IPS DF 6.9 (cell line): Measurements from ENCODE around the gene ATAD2B.

Experiments used
- DNase-seq: peaks from one replicate; pipeline ENCODE4 v3.0.0-alpha.2; 2013; ENCODE audit warnings: low read depth, low spot score
- H3K27ac ChIP-seq: one replicate; pipeline ENCODE4 v1.5.1; 2013; ENCODE audit warnings: low read length, control low read depth
- H3K27me3 ChIP-seq: 2 replicates; pipeline ENCODE4 v1.6.1; 2013; ENCODE audit warnings: mild to moderate bottlenecking, low read length; ENCODE audit not compliant: control insufficient read depth, insufficient read depth
- H3K36me3 ChIP-seq: 2 replicates; pipeline ENCODE4 v1.6.1; 2013; ENCODE audit warnings: low read length; ENCODE audit not compliant: control insufficient read depth, insufficient read depth
- H3K4me1 ChIP-seq: 2 replicates; pipeline ENCODE4 v1.6.1; 2013; ENCODE audit warnings: low read length; ENCODE audit not compliant: control insufficient read depth, insufficient read depth
- H3K4me3 ChIP-seq: 2 replicates; pipeline ENCODE4 v1.5.1; 2013; ENCODE audit warnings: mild to moderate bottlenecking, low read length
- H3K9me3 ChIP-seq: 2 replicates; pipeline ENCODE4 v1.6.1; 2013; ENCODE audit warnings: low read length, inconsistent platforms; ENCODE audit not compliant: control insufficient read depth, insufficient read depth
- WGBS: extraction: QIAGEN DNeasy Blood & Tissue Kit; methylation state at CpG from one replicate; pipeline ENCODE4 v1.1.7; 2013; ENCODE audit warnings: mixed read lengths, missing lambda C conversion rate; ENCODE audit not compliant: insufficient read length, insufficient coverage; 5-methylcytosine and 5-hydroxymethylcytosine counted together

The ATAD2B gene

DNA sequence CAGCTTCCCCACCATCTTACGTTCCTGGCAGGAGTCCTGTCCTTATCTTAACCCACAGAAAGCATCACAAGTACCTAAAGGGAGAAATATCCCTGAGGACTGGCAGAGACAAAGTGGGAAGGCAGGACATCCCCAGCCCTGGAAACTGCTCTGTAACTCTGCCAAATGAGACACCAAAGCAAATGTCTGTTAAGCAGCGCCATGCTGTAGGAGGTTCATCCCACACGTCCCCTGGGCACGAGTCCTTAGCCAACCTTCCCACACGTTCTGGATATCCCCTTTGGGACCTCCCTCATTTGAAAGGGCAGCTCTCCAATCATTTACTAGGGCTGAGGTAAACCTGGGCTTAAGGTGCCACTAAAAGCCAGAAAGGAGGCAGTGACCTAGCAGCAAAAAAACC is 207.2 kb downstream of the ATAD2B start:
- Histone ChIP-seq H3K9me3 (no peaks in the 10 kb centered on the region), H3K27ac (no peak overlapping the region), H3K27me3 (no peaks in the 10 kb centered on the region), H3K36me3 (no peaks in the 10 kb centered on the region), H3K4me1 (no peaks in the 10 kb centered on the region), H3K4me3 (no peak overlapping the region)
- no CpG with 5 or more reads among the region's 5 CpGs for WGBS
- DNase-seq = no peak

DNA sequence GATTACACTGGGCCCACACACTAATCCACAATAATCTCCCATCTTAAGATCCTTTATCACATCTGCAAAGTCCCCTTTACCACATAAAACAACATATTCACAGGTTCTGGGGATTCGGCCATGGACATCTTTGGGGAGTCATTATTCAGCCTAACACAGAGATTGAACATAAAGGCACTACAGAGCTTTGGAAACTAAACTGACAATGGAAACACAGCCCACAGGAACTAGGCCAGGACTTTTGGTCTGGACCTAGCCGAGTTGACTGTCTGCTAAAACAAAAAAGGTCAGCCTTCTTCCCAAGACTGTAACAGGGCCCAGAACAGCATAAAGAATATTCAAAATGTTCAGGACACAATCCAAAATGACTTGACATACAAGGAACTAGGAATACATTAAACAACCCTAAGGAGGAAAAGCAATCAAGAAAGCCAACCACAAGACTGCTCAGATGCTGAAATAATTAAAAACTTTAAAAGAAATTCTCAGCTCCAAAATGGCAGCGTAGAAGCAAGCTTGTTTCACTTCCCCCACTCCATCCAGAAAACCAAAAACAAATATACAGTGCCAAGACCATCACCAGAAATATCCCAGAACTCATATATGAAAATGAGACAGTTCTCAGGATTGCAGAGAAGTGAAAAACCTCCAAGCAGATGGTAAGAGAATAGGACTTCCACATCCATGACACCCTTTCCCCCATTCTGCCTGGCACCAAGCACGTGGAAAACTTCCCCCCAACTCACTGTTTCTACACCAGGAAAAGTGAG is 207.8 kb downstream of the ATAD2B start:
- no peaks in the 10 kb centered on the region for H3K36me3 ChIP-seq
- H3K27ac ChIP-seq = no peak overlapping the region
- WGBS = no CpG with 5 or more reads among the region's 4 CpGs
- no peak overlapping the region for H3K4me3 ChIP-seq
- no peak for DNase-seq
- no peaks in the 10 kb centered on the region for H3K9me3 ChIP-seq
- no peaks in the 10 kb centered on the region for H3K4me1 ChIP-seq
- no peaks in the 10 kb centered on the region for H3K27me3 ChIP-seq

DNA sequence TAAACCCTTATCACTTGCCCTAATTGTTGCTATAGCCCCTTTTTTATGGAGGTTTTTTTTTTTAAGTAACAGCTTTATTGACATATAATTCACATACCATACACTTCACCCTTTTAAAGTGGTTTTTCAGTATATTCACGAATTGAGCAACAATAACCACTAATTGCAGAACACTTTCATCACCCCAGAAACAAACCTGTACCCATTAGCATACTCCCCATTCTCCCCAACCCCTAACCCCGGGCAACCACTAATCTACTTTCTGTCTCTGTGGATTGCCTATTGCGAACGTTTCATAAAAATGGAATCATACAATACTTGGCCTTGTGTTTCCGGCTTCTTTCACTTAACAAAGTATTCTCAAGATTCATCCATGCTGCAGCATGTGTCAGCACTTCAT is 213.6 kb downstream of the ATAD2B start:
- WGBS = no CpG with 5 or more reads among the region's 5 CpGs
- Histone ChIP-seq H3K36me3 (no peaks in the 10 kb centered on the region), H3K4me3 (no peak overlapping the region), H3K27ac (no peak overlapping the region), H3K9me3 (no peaks in the 10 kb centered on the region), H3K27me3 (no peaks in the 10 kb centered on the region), H3K4me1 (peaks cover 4% of the 10 kb centered on the region)
- DNase-seq = no peak

DNA sequence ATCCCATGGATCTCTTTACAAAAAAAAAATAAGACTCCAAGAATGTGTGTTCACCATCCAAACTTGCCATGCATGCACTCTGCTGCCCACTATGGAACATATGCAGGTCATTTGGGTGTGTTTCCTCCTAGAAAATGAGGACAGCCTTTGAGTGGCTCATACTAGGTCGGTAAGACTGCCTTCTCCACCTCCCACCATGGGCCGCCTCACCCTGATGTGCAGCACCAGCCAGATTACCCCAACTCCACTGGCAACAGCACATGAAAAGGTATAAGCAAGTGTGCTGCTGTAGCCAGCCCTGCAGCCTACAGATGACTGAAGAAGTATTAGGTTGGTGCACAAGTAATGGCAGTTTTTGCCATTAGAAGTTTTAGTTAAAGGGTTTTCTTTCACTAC is 214.2 kb downstream of the ATAD2B start:
- Histone ChIP-seq H3K27ac (no peak overlapping the region), H3K36me3 (no peaks in the 10 kb centered on the region), H3K4me3 (no peak overlapping the region), H3K4me1 (peaks cover 4% of the 10 kb centered on the region), H3K27me3 (no peaks in the 10 kb centered on the region), H3K9me3 (no peaks in the 10 kb centered on the region)
- DNase-seq = no peak
- WGBS = no CpG with 5 or more reads among the region's 2 CpGs

DNA sequence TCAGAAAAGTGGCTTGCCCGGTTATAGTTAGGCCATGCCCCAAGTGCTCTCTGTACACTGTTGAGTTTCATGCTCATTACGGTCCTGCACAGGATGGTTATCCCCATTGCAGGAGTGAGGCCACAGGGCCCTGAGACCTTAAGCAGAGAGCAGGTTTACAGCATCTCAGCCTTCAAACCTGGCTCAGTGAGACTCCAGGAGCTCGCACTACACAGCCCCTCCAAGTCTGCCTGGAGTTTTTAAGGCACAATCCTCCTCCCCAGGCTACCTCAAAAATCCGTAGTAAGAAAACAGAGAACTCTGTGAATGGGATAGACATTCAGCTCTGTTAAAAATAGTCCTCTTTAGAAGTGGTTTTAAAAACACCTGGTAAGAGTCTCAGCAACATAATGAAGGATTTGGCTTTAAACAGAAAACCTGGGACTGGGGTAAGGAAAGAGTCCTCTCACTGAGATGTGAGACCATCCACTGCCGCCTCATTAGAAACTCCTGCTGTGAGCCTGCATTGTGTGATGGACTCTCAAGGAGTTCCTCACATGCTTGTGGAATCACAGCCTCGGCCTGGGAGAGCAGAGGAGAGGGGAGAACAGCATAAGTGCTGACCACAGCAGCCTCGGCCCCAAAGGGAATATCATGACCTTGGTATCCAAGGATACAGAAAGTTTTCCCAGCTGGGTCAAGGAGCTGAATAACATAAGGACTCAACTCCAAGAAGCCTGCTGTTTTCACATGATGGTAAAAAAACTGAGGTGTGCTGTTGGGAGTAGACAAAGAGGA is 214.8 kb downstream of the ATAD2B start:
- no peak overlapping the region for H3K4me3 ChIP-seq
- peaks cover 4% of the 10 kb centered on the region for H3K4me1 ChIP-seq
- H3K9me3 ChIP-seq = no peaks in the 10 kb centered on the region
- DNase-seq = no peak
- no peaks in the 10 kb centered on the region for H3K27me3 ChIP-seq
- H3K36me3 ChIP-seq = no peaks in the 10 kb centered on the region
- H3K27ac ChIP-seq = no peak overlapping the region
- WGBS = no CpG with 5 or more reads among the region's 7 CpGs

DNA sequence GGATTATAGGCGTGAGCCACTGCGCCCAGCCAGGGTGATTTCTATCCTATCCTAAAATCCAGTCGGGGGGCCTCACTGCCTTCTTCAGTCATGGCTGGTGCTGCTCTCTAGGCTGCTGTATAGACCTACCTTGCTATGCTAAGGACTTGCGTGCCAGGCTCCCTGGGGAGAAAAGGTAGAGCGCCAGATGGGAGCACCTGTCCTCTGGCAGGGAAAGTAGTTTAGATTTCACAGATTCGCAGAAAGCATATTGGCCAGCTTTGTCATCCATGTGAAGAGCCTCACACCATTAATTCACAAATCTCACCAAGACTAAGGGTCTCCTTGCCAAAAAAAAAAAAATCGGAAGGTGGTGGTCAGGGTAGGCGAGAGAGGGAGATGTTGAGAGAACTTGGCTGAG is 217.6 kb downstream of the ATAD2B start:
- H3K36me3 ChIP-seq = no peaks in the 10 kb centered on the region
- peaks cover 4% of the 10 kb centered on the region for H3K4me1 ChIP-seq
- H3K9me3 ChIP-seq = no peaks in the 10 kb centered on the region
- no peak for DNase-seq
- no peak overlapping the region for H3K4me3 ChIP-seq
- H3K27me3 ChIP-seq = no peaks in the 10 kb centered on the region
- H3K27ac ChIP-seq = no peak overlapping the region
- WGBS = no CpG with 5 or more reads among the region's 8 CpGs

DNA sequence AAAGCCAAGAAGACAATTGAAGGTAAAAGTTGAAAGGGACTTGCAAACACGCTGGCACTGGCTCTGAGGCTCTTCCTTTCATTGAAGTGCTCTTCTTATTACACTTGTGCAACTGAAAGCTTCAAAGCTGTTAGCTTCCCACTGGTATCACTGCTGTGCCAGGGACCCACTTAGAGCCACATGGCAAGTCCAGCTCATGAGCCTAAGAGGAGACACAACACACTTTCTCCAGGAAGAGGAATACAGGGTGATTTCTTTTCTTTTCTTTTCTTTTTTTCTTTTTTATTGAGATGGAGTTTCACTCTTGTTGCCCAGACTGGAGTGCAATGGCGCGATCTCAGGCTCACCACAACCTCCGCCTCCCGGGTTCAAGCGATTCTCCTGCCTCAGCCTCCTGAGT is 218.2 kb downstream of the ATAD2B start:
- no CpG with 5 or more reads among the region's 6 CpGs for WGBS
- H3K27ac ChIP-seq = no peak overlapping the region
- peaks cover 4% of the 10 kb centered on the region for H3K4me1 ChIP-seq
- no peaks in the 10 kb centered on the region for H3K27me3 ChIP-seq
- DNase-seq = no peak
- no peaks in the 10 kb centered on the region for H3K9me3 ChIP-seq
- no peak overlapping the region for H3K4me3 ChIP-seq
- H3K36me3 ChIP-seq = no peaks in the 10 kb centered on the region

DNA sequence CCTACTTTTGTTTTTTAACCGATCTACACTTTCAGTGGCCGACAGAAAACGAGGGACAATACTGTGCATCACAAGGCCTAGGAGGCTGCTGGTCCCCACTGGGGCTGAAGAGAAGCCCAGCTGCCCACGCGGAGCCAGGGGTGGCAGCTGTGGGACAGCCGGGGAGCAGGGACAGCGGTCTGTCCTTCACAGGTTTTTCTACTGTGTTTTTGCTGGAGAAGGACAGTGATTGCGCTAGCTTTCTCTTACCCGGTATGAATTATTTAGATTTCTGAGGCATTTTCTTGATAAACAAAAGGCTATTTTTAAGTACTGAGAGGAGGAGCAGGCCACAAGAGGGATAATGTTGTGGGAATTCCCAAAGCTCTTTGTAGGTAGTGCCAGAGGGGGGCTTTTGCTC is 219.8 kb downstream of the ATAD2B start:
- no peak overlapping the region for H3K27ac ChIP-seq
- no peaks in the 10 kb centered on the region for H3K27me3 ChIP-seq
- no peaks in the 10 kb centered on the region for H3K36me3 ChIP-seq
- WGBS = no CpG with 5 or more reads among the region's 9 CpGs
- H3K4me1 ChIP-seq = no peaks in the 10 kb centered on the region
- no peak overlapping the region for H3K4me3 ChIP-seq
- no peak for DNase-seq
- H3K9me3 ChIP-seq = no peaks in the 10 kb centered on the region

DNA sequence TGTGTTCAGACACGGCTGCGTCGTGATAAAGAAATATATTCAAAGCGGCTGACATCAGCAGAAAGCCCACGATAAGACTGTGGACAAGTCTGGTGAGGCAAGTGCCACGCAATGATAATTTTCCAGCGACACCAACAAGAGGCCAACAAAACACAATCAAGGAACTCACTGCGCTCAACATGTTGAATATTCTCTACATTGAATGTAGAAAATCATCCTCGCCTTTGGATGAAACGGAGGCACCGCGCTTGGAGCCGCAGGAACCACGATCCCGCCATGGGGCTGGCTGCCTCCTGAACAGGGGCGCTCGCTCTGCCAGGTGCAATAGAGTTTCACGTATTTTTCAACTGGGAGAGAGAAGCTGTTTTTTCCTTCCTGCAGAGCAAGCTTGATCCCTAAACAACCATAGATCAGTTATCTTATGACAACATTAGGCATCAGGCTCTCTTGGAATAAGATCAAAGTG is 220.3 kb downstream of the ATAD2B start:
- H3K4me1 ChIP-seq = no peaks in the 10 kb centered on the region
- no CpG with 5 or more reads among the region's 18 CpGs for WGBS
- DNase-seq = no peak
- H3K9me3 ChIP-seq = no peaks in the 10 kb centered on the region
- H3K4me3 ChIP-seq = no peak overlapping the region
- H3K27me3 ChIP-seq = no peaks in the 10 kb centered on the region
- no peak overlapping the region for H3K27ac ChIP-seq
- H3K36me3 ChIP-seq = no peaks in the 10 kb centered on the region

DNA sequence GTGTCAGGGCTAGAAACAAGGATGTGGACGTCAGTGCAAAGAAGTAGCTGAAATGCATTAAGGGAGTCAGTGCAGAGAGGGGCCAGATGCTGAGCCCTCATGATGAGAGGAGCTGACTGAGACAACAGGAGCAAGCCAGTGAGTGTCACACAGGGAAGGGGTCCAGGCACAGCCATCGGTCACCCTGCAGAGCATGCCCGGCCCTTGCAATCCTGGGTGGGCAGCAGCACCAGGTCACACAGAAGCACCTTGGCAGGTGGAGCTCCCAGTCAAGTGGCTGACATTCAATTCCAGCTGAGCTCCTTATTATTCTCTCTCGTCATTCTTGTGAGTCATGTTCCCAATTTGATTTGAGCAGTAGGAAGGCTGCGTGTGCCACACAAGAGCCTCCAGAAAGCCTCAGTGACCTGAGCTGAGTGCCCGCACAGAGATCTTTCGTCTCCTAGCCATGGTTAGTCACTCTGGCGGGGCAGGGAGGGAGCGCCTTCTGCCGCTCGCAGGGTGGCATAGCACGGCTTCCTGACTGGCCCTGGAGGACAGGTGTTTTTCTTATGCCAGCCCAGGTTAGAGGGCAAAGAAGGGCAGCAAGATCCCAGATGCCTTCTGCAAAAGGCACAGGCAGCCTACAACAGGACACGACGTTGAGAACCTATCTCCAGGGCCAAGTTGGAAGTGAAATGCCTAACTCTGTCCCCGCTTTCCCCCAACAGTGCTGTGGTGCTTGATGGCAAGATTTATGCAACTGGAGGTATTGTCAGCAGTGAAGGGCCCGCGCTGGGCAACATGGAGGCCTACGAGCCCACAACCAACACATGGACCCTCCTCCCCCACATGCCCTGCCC is 220.9 kb downstream of the ATAD2B start:
- Histone ChIP-seq H3K27me3 (no peaks in the 10 kb centered on the region), H3K36me3 (no peaks in the 10 kb centered on the region), H3K4me3 (no peak overlapping the region), H3K4me1 (no peaks in the 10 kb centered on the region), H3K9me3 (no peaks in the 10 kb centered on the region), H3K27ac (no peak overlapping the region)
- DNase-seq = no peak
- no CpG with 5 or more reads among the region's 18 CpGs for WGBS
